ENCODE data around the gene HBA2.

GRCh38 chr16:212999-213398 lies 40.3 kb downstream of the HBA2 start:
- TF ChIP-seq CTCF (conservative IDR thresholded peaks at IDR 0.05; ENCODE audit: low read length) (no peak), EZH2phosphoT487 (IDR thresholded peaks at IDR 0.05; ENCODE audit: borderline replicate concordance) (no peak)
